Measurements from ENCODE around the gene RCAN1. TPM values are rescaled to one million over a fixed set of nuclear protein-coding genes. Genes with fewer than 3 reads are reported as not detected.

Gene RCAN1
- total and polyA plus RNA-seq, 4 donors = 26.7 to 67.9 (median 46.7) TPM

DNA sequence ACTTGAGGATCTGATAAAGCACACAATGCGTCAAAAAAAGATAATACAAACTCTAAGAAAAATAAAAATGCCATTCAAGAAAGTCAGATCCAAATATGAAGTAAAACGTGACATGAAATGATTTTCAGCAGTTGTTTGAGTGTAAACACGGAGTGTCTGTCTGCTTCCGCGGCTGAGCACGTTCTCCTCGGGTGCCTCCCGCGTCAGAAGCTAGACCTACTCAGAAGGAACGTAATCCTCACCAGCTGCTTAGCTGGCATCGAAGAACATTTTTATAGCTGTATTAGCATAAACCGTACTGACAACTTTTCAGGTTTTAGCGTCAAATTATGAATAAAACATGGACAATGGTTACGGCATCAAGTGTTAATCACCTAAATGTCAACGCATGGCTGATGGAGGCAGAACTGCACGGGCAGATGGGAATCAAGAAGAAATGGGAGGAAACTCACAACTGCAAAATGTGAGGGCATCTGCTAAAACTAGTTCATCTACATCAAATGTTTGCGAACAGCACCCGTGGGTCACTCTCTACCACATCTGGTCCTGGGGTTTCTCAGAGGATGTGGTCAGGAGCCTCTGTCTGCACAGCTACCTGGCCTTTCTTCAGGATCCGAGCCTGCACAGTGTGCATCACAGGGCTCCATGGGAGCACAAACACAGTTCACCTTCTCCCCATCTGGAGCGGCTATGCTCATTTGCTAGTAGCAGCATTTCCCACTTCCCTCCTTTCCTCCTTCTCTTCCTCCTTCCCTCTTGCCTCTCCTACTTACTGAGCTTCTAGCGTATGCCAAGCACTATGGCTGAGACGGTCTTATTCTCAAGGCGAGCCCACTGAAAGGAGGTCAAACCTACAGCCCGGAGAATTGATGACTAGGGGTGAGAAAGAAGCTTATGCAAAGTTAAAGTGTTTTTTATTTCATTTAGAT is 40.0 kb downstream of the RCAN1 start:
- no peak for TF ChIP-seq YY1 (IDR thresholded peaks at IDR 0.05)
- Histone ChIP-seq H3K27ac (ENCODE audit: low read depth in 1 of 2, low read length in 2 of 2) (no peak overlapping the region), H3K4me1 (ENCODE audit: control insufficient read depth in 4 of 4, insufficient read depth in 4 of 4, low read length in 3 of 4) (peaks cover 0 to 5% (median 4%) of the 10 kb centered on the region in 4 donors), H3K27me3 (ENCODE audit: control insufficient read depth in 4 of 4, insufficient read depth in 4 of 4, low read length in 3 of 4) (no peaks in the 10 kb centered on the region), H3K36me3 (ENCODE audit: control insufficient read depth in 4 of 4, insufficient read depth in 3 of 4, low read depth in 1 of 4, low read length in 3 of 4) (no peaks in the 10 kb centered on the region), H3K9ac (ENCODE audit: low read depth in 1 of 2, low read length in 2 of 2) (no peak overlapping the region), H3K4me3 (ENCODE audit: low read depth in 1 of 3, low read length in 3 of 3) (no peak overlapping the region), H3K9me3 (ENCODE audit: control insufficient read depth in 4 of 4, low read length in 3 of 4) (no peaks in the 10 kb centered on the region)
- WGBS = 94% methylated on average over 24 of the region's 24 CpGs
- no peak for DNase-seq (ENCODE audit: low spot score)

DNA sequence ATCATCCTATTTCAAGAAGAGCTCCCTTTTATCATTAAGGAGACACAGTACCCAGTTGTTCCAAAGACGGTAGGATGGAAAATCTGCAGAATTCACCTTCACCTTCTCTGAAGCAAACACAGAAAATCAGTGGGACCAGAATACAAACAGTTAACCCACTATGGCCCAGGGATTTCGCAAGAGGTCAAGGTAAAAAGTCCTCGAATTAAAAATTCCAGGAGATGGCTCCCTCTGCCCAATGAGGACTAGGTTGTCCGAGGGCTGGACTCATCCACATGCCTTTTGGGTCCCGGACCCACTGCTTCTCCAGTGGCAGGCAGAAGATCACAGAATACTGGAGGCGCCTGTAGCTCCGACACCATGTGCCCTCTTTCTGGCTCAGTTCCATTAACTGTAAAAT is 42.9 kb downstream of the RCAN1 start:
- Histone ChIP-seq H3K9me3 (ENCODE audit: control insufficient read depth in 4 of 4, low read length in 3 of 4) (no peaks in the 10 kb centered on the region), H3K27me3 (ENCODE audit: control insufficient read depth in 4 of 4, insufficient read depth in 4 of 4, low read length in 3 of 4) (no peaks in the 10 kb centered on the region), H3K4me1 (ENCODE audit: control insufficient read depth in 4 of 4, insufficient read depth in 4 of 4, low read length in 3 of 4) (peaks cover 0 to 5% (median 4%) of the 10 kb centered on the region in 4 donors), H3K36me3 (ENCODE audit: control insufficient read depth in 4 of 4, insufficient read depth in 3 of 4, low read depth in 1 of 4, low read length in 3 of 4) (no peaks in the 10 kb centered on the region), H3K4me3 (ENCODE audit: low read depth in 1 of 3, low read length in 3 of 3) (no peak overlapping the region), H3K27ac (ENCODE audit: low read depth in 1 of 2, low read length in 2 of 2) (no peak overlapping the region), H3K9ac (ENCODE audit: low read depth in 1 of 2, low read length in 2 of 2) (no peak overlapping the region)
- DNase-seq (ENCODE audit: low spot score) = no peak
- TF ChIP-seq YY1 (IDR thresholded peaks at IDR 0.05) (peak; percentile 51), FOXA1 (IDR thresholded peaks at IDR 0.05) (no peak), HNF4G (IDR thresholded peaks at IDR 0.05) (peak; percentile 58), SP1 (IDR thresholded peaks at IDR 0.05) (peak; percentile 55), EGR1 (IDR thresholded peaks at IDR 0.05; ENCODE audit: low read depth in 2 of 2) (no peak), NR2F2 (IDR thresholded peaks at IDR 0.05) (peak; percentile 79), FOXA2 (IDR thresholded peaks at IDR 0.05) (no peak), RAD21 (IDR thresholded peaks at IDR 0.05) (peak; percentile 52 to 61), JUND (IDR thresholded peaks at IDR 0.05) (no peak), TAF1 (conservative IDR thresholded peaks at IDR 0.05) (peak; percentile 42), RXRA (IDR thresholded peaks at IDR 0.05) (peak; percentile 42 to 54), GABPA (IDR thresholded peaks at IDR 0.05 in 1 of 2, conservative IDR thresholded peaks at IDR 0.05 in 1 of 2) (no peak), HNF4A (conservative IDR thresholded peaks at IDR 0.05) (peak; percentile 73 to 91)
- TF ChIP-seq, protein P1, sequence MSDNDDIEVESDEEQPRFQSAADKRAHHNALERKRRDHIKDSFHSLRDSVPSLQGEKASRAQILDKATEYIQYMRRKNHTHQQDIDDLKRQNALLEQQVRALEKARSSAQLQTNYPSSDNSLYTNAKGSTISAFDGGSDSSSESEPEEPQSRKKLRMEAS (IDR thresholded peaks at IDR 0.05) = peak; percentile 53
- TF ChIP-seq, protein P2, sequence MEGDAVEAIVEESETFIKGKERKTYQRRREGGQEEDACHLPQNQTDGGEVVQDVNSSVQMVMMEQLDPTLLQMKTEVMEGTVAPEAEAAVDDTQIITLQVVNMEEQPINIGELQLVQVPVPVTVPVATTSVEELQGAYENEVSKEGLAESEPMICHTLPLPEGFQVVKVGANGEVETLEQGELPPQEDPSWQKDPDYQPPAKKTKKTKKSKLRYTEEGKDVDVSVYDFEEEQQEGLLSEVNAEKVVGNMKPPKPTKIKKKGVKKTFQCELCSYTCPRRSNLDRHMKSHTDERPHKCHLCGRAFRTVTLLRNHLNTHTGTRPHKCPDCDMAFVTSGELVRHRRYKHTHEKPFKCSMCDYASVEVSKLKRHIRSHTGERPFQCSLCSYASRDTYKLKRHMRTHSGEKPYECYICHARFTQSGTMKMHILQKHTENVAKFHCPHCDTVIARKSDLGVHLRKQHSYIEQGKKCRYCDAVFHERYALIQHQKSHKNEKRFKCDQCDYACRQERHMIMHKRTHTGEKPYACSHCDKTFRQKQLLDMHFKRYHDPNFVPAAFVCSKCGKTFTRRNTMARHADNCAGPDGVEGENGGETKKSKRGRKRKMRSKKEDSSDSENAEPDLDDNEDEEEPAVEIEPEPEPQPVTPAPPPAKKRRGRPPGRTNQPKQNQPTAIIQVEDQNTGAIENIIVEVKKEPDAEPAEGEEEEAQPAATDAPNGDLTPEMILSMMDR (IDR thresholded peaks at IDR 0.05; ENCODE audit: low read depth, low read length, missing input control) = no peak
- TF ChIP-seq, protein P3, sequence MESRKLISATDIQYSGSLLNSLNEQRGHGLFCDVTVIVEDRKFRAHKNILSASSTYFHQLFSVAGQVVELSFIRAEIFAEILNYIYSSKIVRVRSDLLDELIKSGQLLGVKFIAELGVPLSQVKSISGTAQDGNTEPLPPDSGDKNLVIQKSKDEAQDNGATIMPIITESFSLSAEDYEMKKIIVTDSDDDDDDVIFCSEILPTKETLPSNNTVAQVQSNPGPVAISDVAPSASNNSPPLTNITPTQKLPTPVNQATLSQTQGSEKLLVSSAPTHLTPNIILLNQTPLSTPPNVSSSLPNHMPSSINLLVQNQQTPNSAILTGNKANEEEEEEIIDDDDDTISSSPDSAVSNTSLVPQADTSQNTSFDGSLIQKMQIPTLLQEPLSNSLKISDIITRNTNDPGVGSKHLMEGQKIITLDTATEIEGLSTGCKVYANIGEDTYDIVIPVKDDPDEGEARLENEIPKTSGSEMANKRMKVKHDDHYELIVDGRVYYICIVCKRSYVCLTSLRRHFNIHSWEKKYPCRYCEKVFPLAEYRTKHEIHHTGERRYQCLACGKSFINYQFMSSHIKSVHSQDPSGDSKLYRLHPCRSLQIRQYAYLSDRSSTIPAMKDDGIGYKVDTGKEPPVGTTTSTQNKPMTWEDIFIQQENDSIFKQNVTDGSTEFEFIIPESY (IDR thresholded peaks at IDR 0.05) = no peak
- TF ChIP-seq, protein P4, sequence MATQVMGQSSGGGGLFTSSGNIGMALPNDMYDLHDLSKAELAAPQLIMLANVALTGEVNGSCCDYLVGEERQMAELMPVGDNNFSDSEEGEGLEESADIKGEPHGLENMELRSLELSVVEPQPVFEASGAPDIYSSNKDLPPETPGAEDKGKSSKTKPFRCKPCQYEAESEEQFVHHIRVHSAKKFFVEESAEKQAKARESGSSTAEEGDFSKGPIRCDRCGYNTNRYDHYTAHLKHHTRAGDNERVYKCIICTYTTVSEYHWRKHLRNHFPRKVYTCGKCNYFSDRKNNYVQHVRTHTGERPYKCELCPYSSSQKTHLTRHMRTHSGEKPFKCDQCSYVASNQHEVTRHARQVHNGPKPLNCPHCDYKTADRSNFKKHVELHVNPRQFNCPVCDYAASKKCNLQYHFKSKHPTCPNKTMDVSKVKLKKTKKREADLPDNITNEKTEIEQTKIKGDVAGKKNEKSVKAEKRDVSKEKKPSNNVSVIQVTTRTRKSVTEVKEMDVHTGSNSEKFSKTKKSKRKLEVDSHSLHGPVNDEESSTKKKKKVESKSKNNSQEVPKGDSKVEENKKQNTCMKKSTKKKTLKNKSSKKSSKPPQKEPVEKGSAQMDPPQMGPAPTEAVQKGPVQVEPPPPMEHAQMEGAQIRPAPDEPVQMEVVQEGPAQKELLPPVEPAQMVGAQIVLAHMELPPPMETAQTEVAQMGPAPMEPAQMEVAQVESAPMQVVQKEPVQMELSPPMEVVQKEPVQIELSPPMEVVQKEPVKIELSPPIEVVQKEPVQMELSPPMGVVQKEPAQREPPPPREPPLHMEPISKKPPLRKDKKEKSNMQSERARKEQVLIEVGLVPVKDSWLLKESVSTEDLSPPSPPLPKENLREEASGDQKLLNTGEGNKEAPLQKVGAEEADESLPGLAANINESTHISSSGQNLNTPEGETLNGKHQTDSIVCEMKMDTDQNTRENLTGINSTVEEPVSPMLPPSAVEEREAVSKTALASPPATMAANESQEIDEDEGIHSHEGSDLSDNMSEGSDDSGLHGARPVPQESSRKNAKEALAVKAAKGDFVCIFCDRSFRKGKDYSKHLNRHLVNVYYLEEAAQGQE (IDR thresholded peaks at IDR 0.05) = no peak
- TF ChIP-seq, protein P5, sequence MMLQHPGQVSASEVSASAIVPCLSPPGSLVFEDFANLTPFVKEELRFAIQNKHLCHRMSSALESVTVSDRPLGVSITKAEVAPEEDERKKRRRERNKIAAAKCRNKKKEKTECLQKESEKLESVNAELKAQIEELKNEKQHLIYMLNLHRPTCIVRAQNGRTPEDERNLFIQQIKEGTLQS (IDR thresholded peaks at IDR 0.05) = no peak
- 37% methylated on average over 7 of the region's 7 CpGs for WGBS

All from liver (tissue), 9 donors.